Esophagus squamous epithelium (tissue), 5 donors: ENCODE measurements around the gene KLHL29. TPM values are rescaled to one million over a fixed set of nuclear protein-coding genes. Genes with fewer than 3 reads are reported as not detected.

Experiments used
- DNase-seq: peaks from one replicate; lab custom pipeline; 2025; lab: John Stamatoyannopoulos, UW
- H3K27ac ChIP-seq, 4 donors: fragments of 200-600 bp; sonication (generic); one replicate each; pipeline ENCODE4 v1.5.1; 2016 to 2019; ENCODE audit warnings: mild to moderate bottlenecking in 1 of 4
- H3K27me3 ChIP-seq, 4 donors: fragments of 200-600 bp; sonication (generic); 1 replicate in 3 of 4; 2 replicates in 1 of 4; pipeline versions ENCODE4 v1.5.1 to v1.6.0; 2017 to 2021; ENCODE audit warnings: antibody characterized with exemption in 1 of 4
- H3K36me3 ChIP-seq, 3 donors: fragments of 200-600 bp; sonication (generic); one replicate each; pipeline ENCODE4 v1.5.1; 2016 to 2019
- H3K4me1 ChIP-seq, 3 donors: fragments of 200-600 bp; sonication (generic); one replicate each; pipeline ENCODE4 v1.5.1; 2017 to 2019
- H3K4me3 ChIP-seq, 4 donors: fragments of 200-600 bp; sonication (generic); 1 replicate in 3 of 4; 2 replicates in 1 of 4; pipeline ENCODE4 v1.5.1; 2016 to 2019; ENCODE audit warnings: mild to moderate bottlenecking in 2 of 4, moderate library complexity in 1 of 4
- H3K9me3 ChIP-seq, 3 donors: fragments of 200-600 bp; sonication (generic); one replicate each; pipeline ENCODE4 v1.5.1; 2016 to 2019
- CTCF ChIP-seq, 6 experiments: fragments of 450-650 bp in 4 of 6; fragments of 200-600 bp in 2 of 6; sonication (generic) in 2 of 6; IDR thresholded peaks; one replicate each; pipeline ENCODE4 v1.5.1; 2016 to 2019; ENCODE audit warnings: antibody characterized with exemption in 6 of 6, mild to moderate bottlenecking in 4 of 6, moderate library complexity in 4 of 6
- POLR2A ChIP-seq, 4 donors: fragments of 450-650 bp; IDR thresholded peaks; one replicate each; pipeline ENCODE4 v1.6.1; 2017; ENCODE audit warnings: antibody characterized with exemption in 4 of 4, mild to moderate bottlenecking in 4 of 4, moderate library complexity in 3 of 4
- WGBS, 2 donors: methylation state at CpG; one replicate each; pipeline ENCODE4 v1.1.5; 2018; 5-methylcytosine and 5-hydroxymethylcytosine counted together
- intact Hi-C: fragments of 100-400 bp; cut with DNase I; formaldehyde crosslinking; loops from one replicate; pipeline ENCODE4 v1.15.0; 2022
- total RNA-seq, 4 donors: library from RNA; depleted of rRNA; stranded (reverse); fragments of >200 nt; gene quantifications; one replicate each; pipeline ENCODE4 v1.1.0, GENCODE V29; 2016
- donor health status: DM: yes; HTN: yes; CAD: no.

The KLHL29 gene
- total RNA-seq, 4 donors from 2014 or later, result 3.4 to 11.8 (median 5.9) TPM

- Histone ChIP-seq H3K27ac (no peak overlapping the region), H3K4me3 (no peak overlapping the region), H3K4me1 (peaks cover 0 to 8% (median 8%) of the 10 kb centered on the region in 3 donors), H3K27me3 (no peaks in the 10 kb centered on the region), H3K9me3 (no peaks in the 10 kb centered on the region), H3K36me3 (peaks cover 0 to 78% (median 0%) of the 10 kb centered on the region in 3 donors)
- 79 to 88% methylated on average over 3 to 9 of the region's 9 CpGs for WGBS, 2 donors
- intact Hi-C loops, result no loop called here
- TF ChIP-seq POLR2A (IDR thresholded peaks at IDR 0.05) (no peak), CTCF (IDR thresholded peaks at IDR 0.05) (no peak)
- no peak for DNase-seq
These were observed 304.9 kb downstream of the KLHL29 start for GRCh38 chr2:23689891-23690290.

- no peaks in the 10 kb centered on the region for H3K27me3 ChIP-seq
- H3K9me3 ChIP-seq, result no peaks in the 10 kb centered on the region
- peaks cover 0 to 2% (median 1%) of the 10 kb centered on the region in 3 donors for H3K4me1 ChIP-seq
- H3K4me3 ChIP-seq, result no peak overlapping the region
- TF ChIP-seq CTCF (IDR thresholded peaks at IDR 0.05) (no peak), POLR2A (IDR thresholded peaks at IDR 0.05) (no peak)
- DNase-seq, result no peak
- H3K36me3 ChIP-seq, result peaks cover 0 to 84% (median 0%) of the 10 kb centered on the region in 3 donors
- 79 to 86% methylated on average over 20 to 22 of the region's 31 CpGs for WGBS, 2 donors
- H3K27ac ChIP-seq, result no peak overlapping the region
- intact Hi-C loops, result no loop called here
These were observed 305.6 kb downstream of the KLHL29 start for GRCh38 chr2:23690421-23691105.

GRCh38 chr2:23691106-23691470, 306.1 kb downstream of the KLHL29 start:
- H3K27me3 ChIP-seq, result no peaks in the 10 kb centered on the region
- no peaks in the 10 kb centered on the region for H3K4me1 ChIP-seq
- no peak overlapping the region for H3K4me3 ChIP-seq
- intact Hi-C loops, result no loop called here
- no peak overlapping the region for H3K27ac ChIP-seq
- DNase-seq, result no peak
- H3K9me3 ChIP-seq, result no peaks in the 10 kb centered on the region
- WGBS, 2 donors, result 77 to 89% methylated on average over 7 of the region's 10 CpGs
- TF ChIP-seq POLR2A (IDR thresholded peaks at IDR 0.05) (no peak), CTCF (IDR thresholded peaks at IDR 0.05) (no peak)
- H3K36me3 ChIP-seq, result peaks cover 0 to 84% (median 0%) of the 10 kb centered on the region in 3 donors

GRCh38 chr2:23691565-23691964, 306.6 kb downstream of the KLHL29 start:
- Histone ChIP-seq H3K4me3 (no peak overlapping the region), H3K9me3 (no peaks in the 10 kb centered on the region), H3K36me3 (peaks cover 0 to 84% (median 0%) of the 10 kb centered on the region in 3 donors), H3K27ac (no peak overlapping the region), H3K4me1 (no peaks in the 10 kb centered on the region), H3K27me3 (no peaks in the 10 kb centered on the region)
- intact Hi-C loops, result no loop called here
- 83 to 96% methylated on average over 2 to 18 of the region's 21 CpGs for WGBS, 2 donors
- TF ChIP-seq POLR2A (IDR thresholded peaks at IDR 0.05) (no peak), CTCF (IDR thresholded peaks at IDR 0.05) (no peak)
- DNase-seq, result no peak

- peaks cover 0 to 84% (median 0%) of the 10 kb centered on the region in 3 donors for H3K36me3 ChIP-seq
- peaks cover 0 to 2% (median 0%) of the 10 kb centered on the region in 3 donors for H3K4me1 ChIP-seq
- DNase-seq, result no peak
- no peak overlapping the region for H3K27ac ChIP-seq
- no peaks in the 10 kb centered on the region for H3K27me3 ChIP-seq
- no peak for TF ChIP-seq POLR2A (IDR thresholded peaks at IDR 0.05)
- no peak for TF ChIP-seq CTCF (IDR thresholded peaks at IDR 0.05)
- no peaks in the 10 kb centered on the region for H3K9me3 ChIP-seq
- no peak overlapping the region for H3K4me3 ChIP-seq
- 90 to 100% methylated on average over 4 to 6 of the region's 14 CpGs for WGBS, 2 donors
- intact Hi-C loops, result no loop called here
These were observed 307.3 kb downstream of the KLHL29 start for GRCh38 chr2:23692263-23692662.
